Liver (tissue), 3 donors: Measurements from ENCODE around the gene ARHGEF5.

ENCODE experiments used
- EGR1 ChIP-seq, 2 donors: IDR thresholded peaks; 2 replicates each; pipeline ENCODE4 v1.6.1; 2016 to 2018; ENCODE audit warnings: antibody characterized with exemption in 2 of 2, low read depth in 2 of 2
- FOXA1 ChIP-seq: IDR thresholded peaks from 2 replicates; pipeline ENCODE4 v1.6.1; 2016; ENCODE audit warnings: antibody characterized with exemption
- HNF4G ChIP-seq: IDR thresholded peaks from 2 replicates; pipeline ENCODE4 v1.6.1; 2016; ENCODE audit warnings: antibody characterized with exemption
- JUND ChIP-seq, 2 donors: IDR thresholded peaks; 2 replicates each; pipeline ENCODE4 v1.6.1; 2016; ENCODE audit warnings: antibody characterized with exemption in 2 of 2
- RAD21 ChIP-seq, 2 donors: IDR thresholded peaks; 2 replicates each; pipeline ENCODE4 v1.6.1; 2016; ENCODE audit warnings: antibody characterized with exemption in 2 of 2, mild to moderate bottlenecking in 2 of 2
- SP1 ChIP-seq: IDR thresholded peaks from 2 replicates; pipeline ENCODE4 v1.6.1; 2018; ENCODE audit warnings: antibody characterized with exemption, mild to moderate bottlenecking
- YY1 ChIP-seq: IDR thresholded peaks from 2 replicates; pipeline ENCODE4 v1.6.1; 2016; ENCODE audit warnings: antibody characterized with exemption, mild to moderate bottlenecking
- TF ChIP-seq, protein P1 (sequence below): IDR thresholded peaks from 2 replicates; pipeline ENCODE4 v1.6.1; 2016; ENCODE audit warnings: antibody characterized with exemption
- TF ChIP-seq, protein P2 (sequence below): fragments of 150-350 bp; IDR thresholded peaks from 2 replicates; pipeline ENCODE4 v1.5.1; 2017; ENCODE audit warnings: improper control_type of control experiment, low read depth, low read length; ENCODE audit not compliant: missing input control
- TF ChIP-seq, protein P3 (sequence below): IDR thresholded peaks from 2 replicates; pipeline ENCODE4 v1.6.1; 2016; ENCODE audit warnings: antibody characterized with exemption, mild to moderate bottlenecking
- TF ChIP-seq, protein P4 (sequence below): IDR thresholded peaks from 2 replicates; pipeline ENCODE4 v1.6.1; 2016; ENCODE audit warnings: antibody characterized with exemption
- donor health status: healthy.
- donor health status: healthy.

DNA sequence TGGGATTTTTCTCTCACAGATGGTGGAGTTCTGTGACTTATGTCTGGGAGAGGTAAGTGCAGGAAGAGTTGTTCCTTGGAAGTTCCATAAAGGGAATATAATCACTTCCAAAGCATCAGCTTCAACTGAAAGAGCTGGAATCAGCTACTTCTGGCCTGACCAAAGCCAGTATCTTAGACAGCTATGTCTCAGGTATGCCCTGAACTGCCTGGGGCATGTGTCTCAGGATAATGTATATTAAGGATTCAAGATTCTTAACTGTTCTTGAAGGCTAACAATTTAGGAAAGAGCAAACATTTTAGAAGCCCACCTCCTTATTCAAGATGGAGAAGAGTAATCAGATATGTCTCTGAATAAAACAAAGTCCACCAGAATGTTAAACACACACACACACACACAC is 60.7 kb downstream of the ARHGEF5 start:
- TF ChIP-seq, protein P1, sequence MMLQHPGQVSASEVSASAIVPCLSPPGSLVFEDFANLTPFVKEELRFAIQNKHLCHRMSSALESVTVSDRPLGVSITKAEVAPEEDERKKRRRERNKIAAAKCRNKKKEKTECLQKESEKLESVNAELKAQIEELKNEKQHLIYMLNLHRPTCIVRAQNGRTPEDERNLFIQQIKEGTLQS = no peak
- TF ChIP-seq, protein P2, sequence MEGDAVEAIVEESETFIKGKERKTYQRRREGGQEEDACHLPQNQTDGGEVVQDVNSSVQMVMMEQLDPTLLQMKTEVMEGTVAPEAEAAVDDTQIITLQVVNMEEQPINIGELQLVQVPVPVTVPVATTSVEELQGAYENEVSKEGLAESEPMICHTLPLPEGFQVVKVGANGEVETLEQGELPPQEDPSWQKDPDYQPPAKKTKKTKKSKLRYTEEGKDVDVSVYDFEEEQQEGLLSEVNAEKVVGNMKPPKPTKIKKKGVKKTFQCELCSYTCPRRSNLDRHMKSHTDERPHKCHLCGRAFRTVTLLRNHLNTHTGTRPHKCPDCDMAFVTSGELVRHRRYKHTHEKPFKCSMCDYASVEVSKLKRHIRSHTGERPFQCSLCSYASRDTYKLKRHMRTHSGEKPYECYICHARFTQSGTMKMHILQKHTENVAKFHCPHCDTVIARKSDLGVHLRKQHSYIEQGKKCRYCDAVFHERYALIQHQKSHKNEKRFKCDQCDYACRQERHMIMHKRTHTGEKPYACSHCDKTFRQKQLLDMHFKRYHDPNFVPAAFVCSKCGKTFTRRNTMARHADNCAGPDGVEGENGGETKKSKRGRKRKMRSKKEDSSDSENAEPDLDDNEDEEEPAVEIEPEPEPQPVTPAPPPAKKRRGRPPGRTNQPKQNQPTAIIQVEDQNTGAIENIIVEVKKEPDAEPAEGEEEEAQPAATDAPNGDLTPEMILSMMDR = no peak
- no peak for TF ChIP-seq YY1
- TF ChIP-seq FOXA1 = no peak
- TF ChIP-seq, protein P3, sequence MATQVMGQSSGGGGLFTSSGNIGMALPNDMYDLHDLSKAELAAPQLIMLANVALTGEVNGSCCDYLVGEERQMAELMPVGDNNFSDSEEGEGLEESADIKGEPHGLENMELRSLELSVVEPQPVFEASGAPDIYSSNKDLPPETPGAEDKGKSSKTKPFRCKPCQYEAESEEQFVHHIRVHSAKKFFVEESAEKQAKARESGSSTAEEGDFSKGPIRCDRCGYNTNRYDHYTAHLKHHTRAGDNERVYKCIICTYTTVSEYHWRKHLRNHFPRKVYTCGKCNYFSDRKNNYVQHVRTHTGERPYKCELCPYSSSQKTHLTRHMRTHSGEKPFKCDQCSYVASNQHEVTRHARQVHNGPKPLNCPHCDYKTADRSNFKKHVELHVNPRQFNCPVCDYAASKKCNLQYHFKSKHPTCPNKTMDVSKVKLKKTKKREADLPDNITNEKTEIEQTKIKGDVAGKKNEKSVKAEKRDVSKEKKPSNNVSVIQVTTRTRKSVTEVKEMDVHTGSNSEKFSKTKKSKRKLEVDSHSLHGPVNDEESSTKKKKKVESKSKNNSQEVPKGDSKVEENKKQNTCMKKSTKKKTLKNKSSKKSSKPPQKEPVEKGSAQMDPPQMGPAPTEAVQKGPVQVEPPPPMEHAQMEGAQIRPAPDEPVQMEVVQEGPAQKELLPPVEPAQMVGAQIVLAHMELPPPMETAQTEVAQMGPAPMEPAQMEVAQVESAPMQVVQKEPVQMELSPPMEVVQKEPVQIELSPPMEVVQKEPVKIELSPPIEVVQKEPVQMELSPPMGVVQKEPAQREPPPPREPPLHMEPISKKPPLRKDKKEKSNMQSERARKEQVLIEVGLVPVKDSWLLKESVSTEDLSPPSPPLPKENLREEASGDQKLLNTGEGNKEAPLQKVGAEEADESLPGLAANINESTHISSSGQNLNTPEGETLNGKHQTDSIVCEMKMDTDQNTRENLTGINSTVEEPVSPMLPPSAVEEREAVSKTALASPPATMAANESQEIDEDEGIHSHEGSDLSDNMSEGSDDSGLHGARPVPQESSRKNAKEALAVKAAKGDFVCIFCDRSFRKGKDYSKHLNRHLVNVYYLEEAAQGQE = no peak
- no peak for TF ChIP-seq EGR1 (IDR thresholded peaks at IDR 0.05; ENCODE audit: low read depth in 2 of 2)
- TF ChIP-seq, protein P4, sequence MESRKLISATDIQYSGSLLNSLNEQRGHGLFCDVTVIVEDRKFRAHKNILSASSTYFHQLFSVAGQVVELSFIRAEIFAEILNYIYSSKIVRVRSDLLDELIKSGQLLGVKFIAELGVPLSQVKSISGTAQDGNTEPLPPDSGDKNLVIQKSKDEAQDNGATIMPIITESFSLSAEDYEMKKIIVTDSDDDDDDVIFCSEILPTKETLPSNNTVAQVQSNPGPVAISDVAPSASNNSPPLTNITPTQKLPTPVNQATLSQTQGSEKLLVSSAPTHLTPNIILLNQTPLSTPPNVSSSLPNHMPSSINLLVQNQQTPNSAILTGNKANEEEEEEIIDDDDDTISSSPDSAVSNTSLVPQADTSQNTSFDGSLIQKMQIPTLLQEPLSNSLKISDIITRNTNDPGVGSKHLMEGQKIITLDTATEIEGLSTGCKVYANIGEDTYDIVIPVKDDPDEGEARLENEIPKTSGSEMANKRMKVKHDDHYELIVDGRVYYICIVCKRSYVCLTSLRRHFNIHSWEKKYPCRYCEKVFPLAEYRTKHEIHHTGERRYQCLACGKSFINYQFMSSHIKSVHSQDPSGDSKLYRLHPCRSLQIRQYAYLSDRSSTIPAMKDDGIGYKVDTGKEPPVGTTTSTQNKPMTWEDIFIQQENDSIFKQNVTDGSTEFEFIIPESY = no peak
- TF ChIP-seq SP1 = no peak
- TF ChIP-seq JUND (IDR thresholded peaks at IDR 0.05) = no peak
- no peak for TF ChIP-seq HNF4G
- TF ChIP-seq RAD21 (IDR thresholded peaks at IDR 0.05) = no peak
